Endothelial cell (in vitro differentiated cells): ENCODE measurements around the gene NECAB3. TPM values are rescaled to one million over a fixed set of nuclear protein-coding genes. Genes with fewer than 3 reads are reported as not detected.
"Not testable (repeated sequence)": the region's sequence is repeated elsewhere in the genome, so short reads cannot be mapped to it uniquely, and the experiment has no call there.

Experiments used
- DNase-seq: peaks from one replicate; pipeline ENCODE4 v3.0.0; 2021; ENCODE audit warnings: low spot score
- H3K27ac Mint-ChIP-seq: one replicate; pipeline ENCODE4 v1.8.0; 2021; ENCODE audit warnings: mixed read lengths, inconsistent platforms; ENCODE audit not compliant: unreplicated experiment
- H3K27me3 Mint-ChIP-seq: one replicate; pipeline ENCODE4 v1.8.0; 2021; ENCODE audit warnings: mild to moderate bottlenecking, moderate library complexity, mixed read lengths, inconsistent platforms; ENCODE audit not compliant: unreplicated experiment
- H3K36me3 Mint-ChIP-seq: one replicate; pipeline ENCODE4 v1.8.0; 2021; ENCODE audit warnings: mild to moderate bottlenecking, low read depth, mixed read lengths, inconsistent platforms; ENCODE audit not compliant: unreplicated experiment
- H3K4me1 Mint-ChIP-seq: one replicate; pipeline ENCODE4 v1.8.0; 2021; ENCODE audit warnings: mild to moderate bottlenecking, mixed read lengths, inconsistent platforms; ENCODE audit not compliant: unreplicated experiment
- H3K4me3 Mint-ChIP-seq: one replicate; pipeline ENCODE4 v1.8.0; 2021; ENCODE audit warnings: mild to moderate bottlenecking, mixed read lengths, inconsistent platforms; ENCODE audit not compliant: unreplicated experiment
- H3K9me3 Mint-ChIP-seq: one replicate; pipeline ENCODE4 v1.8.0; 2021; ENCODE audit warnings: mixed read lengths, inconsistent platforms; ENCODE audit not compliant: unreplicated experiment
- total RNA-seq: library from RNA; stranded (reverse); fragmentation: NEBNext Ultra II Directional; extraction: Animal tissue kit (Norgen Biotek cat#: 25700); gene quantifications from one replicate; pipeline ENCODE4 v1.2.1, GENCODE V29; 2021; ENCODE audit not compliant: unreplicated experiment
- TF ChIP-seq, protein P1 (sequence below): fragments of 200-600 bp; sonication (generic); IDR thresholded peaks from one replicate; pipeline ENCODE4 v1.5.0; 2021; ENCODE audit warnings: antibody characterized with exemption; ENCODE audit not compliant: unreplicated experiment

Gene NECAB3
- total RNA-seq, 1 donor from 2014 or later = 9.8 TPM

DNA sequence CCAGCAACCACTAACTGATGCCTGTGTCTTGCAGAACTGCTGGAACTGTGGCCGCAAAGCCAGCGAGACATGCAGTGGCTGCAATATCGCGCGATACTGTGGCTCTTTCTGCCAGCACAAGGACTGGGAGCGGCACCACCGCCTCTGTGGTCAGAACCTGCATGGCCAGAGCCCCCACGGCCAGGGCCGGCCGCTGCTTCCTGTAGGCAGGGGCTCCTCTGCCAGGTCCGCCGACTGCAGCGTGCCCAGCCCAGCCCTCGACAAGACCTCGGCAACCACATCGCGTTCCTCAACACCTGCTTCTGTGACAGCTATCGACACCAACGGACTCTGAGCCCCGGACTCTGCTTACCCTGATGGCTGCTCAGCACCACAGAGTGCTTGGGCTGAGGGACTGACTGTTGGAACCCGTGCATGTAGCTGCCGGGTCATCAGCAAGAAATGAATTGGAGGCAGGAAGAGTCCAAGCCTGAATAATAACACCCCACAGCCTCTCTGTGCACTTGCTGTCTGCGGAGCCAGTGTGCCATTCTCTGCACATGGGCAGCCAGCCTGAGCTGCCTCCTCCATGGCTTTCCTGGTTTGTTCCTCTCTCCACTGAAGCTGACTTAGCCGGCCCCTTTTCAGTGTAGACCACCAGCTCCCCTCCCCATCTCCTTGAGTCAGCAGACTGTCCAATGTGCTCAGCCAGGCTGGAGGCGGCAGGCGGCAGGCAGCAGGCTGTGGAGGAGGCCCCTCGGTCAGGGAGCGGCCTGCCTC is 29.7 kb downstream of the NECAB3 start:
- peaks cover 7% of the 10 kb centered on the region for H3K27me3 Mint-ChIP-seq

DNA sequence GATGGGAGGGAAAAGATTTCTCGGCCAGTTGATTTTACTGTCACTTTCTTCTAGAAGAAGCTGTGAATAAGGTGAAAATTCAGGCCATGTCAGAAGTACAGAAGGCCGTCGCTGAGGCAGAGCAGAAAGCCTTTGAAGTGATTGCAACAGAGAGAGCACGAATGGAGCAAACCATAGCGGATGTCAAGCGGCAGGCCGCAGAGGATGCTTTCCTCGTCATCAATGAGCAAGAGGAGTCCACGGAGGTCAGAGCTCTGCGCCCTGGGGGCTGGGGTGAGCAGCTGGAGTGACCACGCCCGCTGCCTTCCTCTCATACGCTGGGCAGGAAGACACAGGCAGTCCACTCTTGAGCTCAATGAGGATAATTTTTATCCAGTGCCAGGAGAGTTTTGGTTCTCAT is 33.9 kb downstream of the NECAB3 start:
- no peak overlapping the region for H3K4me3 Mint-ChIP-seq
- H3K36me3 Mint-ChIP-seq = peaks cover 31% of the 10 kb centered on the region
- TF ChIP-seq, protein P1, sequence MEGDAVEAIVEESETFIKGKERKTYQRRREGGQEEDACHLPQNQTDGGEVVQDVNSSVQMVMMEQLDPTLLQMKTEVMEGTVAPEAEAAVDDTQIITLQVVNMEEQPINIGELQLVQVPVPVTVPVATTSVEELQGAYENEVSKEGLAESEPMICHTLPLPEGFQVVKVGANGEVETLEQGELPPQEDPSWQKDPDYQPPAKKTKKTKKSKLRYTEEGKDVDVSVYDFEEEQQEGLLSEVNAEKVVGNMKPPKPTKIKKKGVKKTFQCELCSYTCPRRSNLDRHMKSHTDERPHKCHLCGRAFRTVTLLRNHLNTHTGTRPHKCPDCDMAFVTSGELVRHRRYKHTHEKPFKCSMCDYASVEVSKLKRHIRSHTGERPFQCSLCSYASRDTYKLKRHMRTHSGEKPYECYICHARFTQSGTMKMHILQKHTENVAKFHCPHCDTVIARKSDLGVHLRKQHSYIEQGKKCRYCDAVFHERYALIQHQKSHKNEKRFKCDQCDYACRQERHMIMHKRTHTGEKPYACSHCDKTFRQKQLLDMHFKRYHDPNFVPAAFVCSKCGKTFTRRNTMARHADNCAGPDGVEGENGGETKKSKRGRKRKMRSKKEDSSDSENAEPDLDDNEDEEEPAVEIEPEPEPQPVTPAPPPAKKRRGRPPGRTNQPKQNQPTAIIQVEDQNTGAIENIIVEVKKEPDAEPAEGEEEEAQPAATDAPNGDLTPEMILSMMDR = no peak
- no peaks in the 10 kb centered on the region for H3K4me1 Mint-ChIP-seq
- H3K27me3 Mint-ChIP-seq = peaks cover 3% of the 10 kb centered on the region
- H3K27ac Mint-ChIP-seq = no peak overlapping the region
- H3K9me3 Mint-ChIP-seq = no peaks in the 10 kb centered on the region
- DNase-seq = no peak

More for the DNA sequence above, 29.7 kb downstream of the NECAB3 start:
- no peak for DNase-seq
- Mint-ChIP-seq H3K36me3 (peaks cover 19% of the 10 kb centered on the region), H3K4me1 (no peaks in the 10 kb centered on the region), H3K27ac (no peak overlapping the region), H3K4me3 (no peak overlapping the region), H3K9me3 (no peaks in the 10 kb centered on the region)
- TF ChIP-seq, protein P1 = no peak

DNA sequence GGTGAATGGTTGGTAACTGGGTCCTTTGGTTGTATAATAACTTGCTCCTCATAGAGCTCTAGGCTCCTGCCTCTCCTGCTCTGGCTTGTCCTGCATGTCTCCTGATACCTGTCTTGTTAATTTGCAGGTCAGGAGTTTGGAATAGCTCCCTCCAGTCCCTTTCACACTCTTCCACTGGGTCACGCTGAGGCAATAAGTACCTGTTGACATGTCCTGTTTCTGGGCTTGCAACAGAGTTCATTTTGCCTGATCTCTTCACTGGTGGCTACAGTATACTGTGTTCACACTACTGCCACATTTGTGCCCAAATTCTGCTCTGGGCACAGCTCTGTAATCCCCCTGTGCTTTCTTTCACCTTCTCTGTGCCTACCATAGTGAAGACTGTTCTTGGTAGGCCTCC is 37.5 kb downstream of the NECAB3 start:
- Mint-ChIP-seq H3K9me3 (no peaks in the 10 kb centered on the region), H3K27ac (no peak overlapping the region), H3K27me3 (no peaks in the 10 kb centered on the region), H3K36me3 (peaks cover 26% of the 10 kb centered on the region), H3K4me1 (no peaks in the 10 kb centered on the region), H3K4me3 (no peak overlapping the region)
- TF ChIP-seq, protein P1 = no peak
- no peak for DNase-seq

DNA sequence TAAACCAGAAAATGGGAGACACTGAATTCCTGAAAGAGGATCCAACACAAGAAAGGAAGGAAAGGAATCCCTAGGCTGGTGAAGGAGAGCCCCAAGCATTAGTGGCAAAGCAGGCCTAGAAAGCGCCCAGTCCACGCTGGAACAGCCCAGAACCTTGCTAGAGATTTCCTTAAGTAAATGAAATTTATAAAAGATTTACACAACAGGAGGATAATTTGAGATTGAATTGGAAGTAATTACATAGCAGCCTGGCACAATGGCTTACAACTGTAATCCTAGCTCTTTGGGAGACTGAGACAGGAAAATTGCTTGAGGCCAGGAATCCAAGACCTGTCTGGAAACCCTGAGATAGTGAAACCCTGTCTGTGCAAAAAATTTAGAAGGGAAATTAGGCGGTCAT is 38.9 kb downstream of the NECAB3 start:
- no peaks in the 10 kb centered on the region for H3K4me1 Mint-ChIP-seq
- no peak overlapping the region for H3K27ac Mint-ChIP-seq
- TF ChIP-seq, protein P1 = no peak
- H3K27me3 Mint-ChIP-seq = no peaks in the 10 kb centered on the region
- no peak overlapping the region for H3K4me3 Mint-ChIP-seq
- no peaks in the 10 kb centered on the region for H3K9me3 Mint-ChIP-seq
- no peak for DNase-seq
- H3K36me3 Mint-ChIP-seq = peaks cover 31% of the 10 kb centered on the region

DNA sequence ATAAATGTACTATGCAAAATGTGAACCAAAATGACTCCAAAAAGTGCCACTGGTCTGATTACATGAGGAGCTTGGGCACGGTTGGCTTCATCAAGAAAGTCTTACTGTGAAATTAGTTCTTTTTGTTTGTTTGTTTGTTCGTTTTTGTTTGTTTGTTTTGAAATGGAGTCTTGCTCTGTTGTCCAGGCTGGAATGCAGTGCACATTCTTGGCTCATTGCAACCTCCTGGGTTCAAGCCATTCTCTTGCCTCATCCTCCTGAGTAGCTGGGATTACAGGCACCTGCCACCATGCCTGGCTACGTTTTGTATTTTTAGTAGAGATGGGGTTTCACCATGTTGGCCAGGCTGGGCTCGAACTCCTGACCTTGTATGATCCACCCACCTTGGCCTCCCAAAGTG is 42.3 kb downstream of the NECAB3 start:
- H3K27ac Mint-ChIP-seq, H3K27me3 Mint-ChIP-seq, H3K4me3 Mint-ChIP-seq, H3K4me1 Mint-ChIP-seq, H3K9me3 Mint-ChIP-seq, DNase-seq: not testable (repeated sequence)
- H3K36me3 Mint-ChIP-seq = peaks cover 16% of the 10 kb centered on the region
